ENCODE results near the gene PRRX1. TPM values are rescaled to one million over a fixed set of nuclear protein-coding genes. Genes with fewer than 3 reads are reported as not detected.

The PRRX1 gene
- total and polyA plus RNA-seq, 4 donors = 7.7 to 37.5 (median 13.9) TPM

GRCh38 chr1:170725326-170725725 lies 61.4 kb downstream of the PRRX1 start:
- peaks cover 0 to 3% (median 0%) of the 10 kb centered on the region in 5 donors for H3K4me1 ChIP-seq (ENCODE audit: control insufficient read depth in 5 of 5, insufficient read depth in 5 of 5, low read length in 5 of 5)
- no peak for TF ChIP-seq CTCF (IDR thresholded peaks at IDR 0.05; ENCODE audit: control extremely low read depth, extremely low read depth)
- no peaks in the 10 kb centered on the region for H3K27me3 ChIP-seq (ENCODE audit: control insufficient read depth in 3 of 3, insufficient read depth in 3 of 3, low read length in 2 of 3)
- peaks cover 0 to 2% (median 0%) of the 10 kb centered on the region in 4 donors for H3K36me3 ChIP-seq (ENCODE audit: control insufficient read depth in 4 of 4, insufficient read depth in 4 of 4, low read length in 4 of 4)
- no peak overlapping the region for H3K4me3 ChIP-seq
- H3K9ac ChIP-seq (ENCODE audit: insufficient read depth in 1 of 2, low read length in 2 of 2) = no peak overlapping the region
- no peaks in the 10 kb centered on the region for H3K9me3 ChIP-seq (ENCODE audit: control insufficient read depth in 4 of 4, insufficient read depth in 3 of 4, low read length in 3 of 4)
- no peak overlapping the region for H3K27ac ChIP-seq (ENCODE audit: low read depth in 1 of 2, low read length in 1 of 2)
- DNase-seq (no peak), ATAC-seq (ENCODE audit: insufficient read depth, low FRiP score) (no peak)
- WGBS, 2 donors = 83 to 85% methylated on average over 1 of the region's 1 CpG

- WGBS, 2 donors = 86 to 90% methylated on average over 5 of the region's 5 CpGs
- Histone ChIP-seq H3K27ac (ENCODE audit: low read depth in 1 of 2, low read length in 1 of 2) (no peak overlapping the region), H3K27me3 (ENCODE audit: control insufficient read depth in 3 of 3, insufficient read depth in 3 of 3, low read length in 2 of 3) (no peaks in the 10 kb centered on the region), H3K4me1 (ENCODE audit: control insufficient read depth in 5 of 5, insufficient read depth in 5 of 5, low read length in 5 of 5) (peaks cover 0 to 2% (median 0%) of the 10 kb centered on the region in 5 donors), H3K9me3 (ENCODE audit: control insufficient read depth in 4 of 4, insufficient read depth in 3 of 4, low read length in 3 of 4) (no peaks in the 10 kb centered on the region), H3K4me3 (no peak overlapping the region), H3K9ac (ENCODE audit: insufficient read depth in 1 of 2, low read length in 2 of 2) (no peak overlapping the region), H3K36me3 (ENCODE audit: control insufficient read depth in 4 of 4, insufficient read depth in 4 of 4, low read length in 4 of 4) (peaks cover 0 to 2% (median 0%) of the 10 kb centered on the region in 4 donors)
- no peak for ATAC-seq (ENCODE audit: insufficient read depth, low FRiP score)
- no peak for DNase-seq
- no peak for TF ChIP-seq CTCF (IDR thresholded peaks at IDR 0.05; ENCODE audit: control extremely low read depth, extremely low read depth)
These were observed 64.0 kb downstream of the PRRX1 start for GRCh38 chr1:170727963-170728362.

- ATAC-seq (ENCODE audit: insufficient read depth, low FRiP score) = no peak
These were observed 65.5 kb downstream of the PRRX1 start for GRCh38 chr1:170729225-170730002.

More at GRCh38 chr1:170729225-170730002, 65.5 kb downstream of the PRRX1 start:
- H3K9ac ChIP-seq (ENCODE audit: insufficient read depth in 1 of 2, low read length in 2 of 2) = no peak overlapping the region
- H3K4me3 ChIP-seq = no peak overlapping the region
- peaks cover 0 to 2% (median 0%) of the 10 kb centered on the region in 4 donors for H3K36me3 ChIP-seq (ENCODE audit: control insufficient read depth in 4 of 4, insufficient read depth in 4 of 4, low read length in 4 of 4)
- H3K27me3 ChIP-seq (ENCODE audit: control insufficient read depth in 3 of 3, insufficient read depth in 3 of 3, low read length in 2 of 3) = no peaks in the 10 kb centered on the region
- 74 to 77% methylated on average over 6 of the region's 6 CpGs for WGBS, 2 donors
- H3K27ac ChIP-seq (ENCODE audit: low read depth in 1 of 2, low read length in 1 of 2) = peak overlapping the region in 1 of 2 donors; percentile 30
- peaks cover 0 to 2% (median 0%) of the 10 kb centered on the region in 5 donors for H3K4me1 ChIP-seq (ENCODE audit: control insufficient read depth in 5 of 5, insufficient read depth in 5 of 5, low read length in 5 of 5)
- no peaks in the 10 kb centered on the region for H3K9me3 ChIP-seq (ENCODE audit: control insufficient read depth in 4 of 4, insufficient read depth in 3 of 4, low read length in 3 of 4)
- DNase-seq = no peak
- no peak for TF ChIP-seq CTCF (IDR thresholded peaks at IDR 0.05; ENCODE audit: control extremely low read depth, extremely low read depth)
